IMR-90 (cell line): ENCODE results near the gene LYPD6. TPM values are rescaled to one million over a fixed set of nuclear protein-coding genes. Genes with fewer than 3 reads are reported as not detected.

ENCODE experiments used
- ATAC-seq: fragments of 200-7000 bp; cut with Tn5 transposase; 2 replicates; pipeline ENCODE4 v1.9.1; 2020; ENCODE audit warnings: low read depth, mild to moderate bottlenecking, moderate library complexity
- Bru-seq: library from RNA; stranded (reverse); fragments of 400-500 nt; gene quantifications from one replicate; lab custom pipeline; 2021; lab: Mats Ljungman, UMichigan
- BruChase-seq, 2 experiments: library from RNA; stranded (reverse); fragments of 400-500 nt; gene quantifications; one replicate each; lab custom pipeline; 2021; lab: Mats Ljungman, UMichigan
- BruUV-seq: library from RNA; stranded (reverse); fragments of 400-500 nt; replicated peaks from 2 replicates; lab custom pipeline; 2021; lab: Mats Ljungman, UMichigan
- CTCF ChIA-PET: fragments of 300-600 bp; formaldehyde crosslinking; extraction: SDS; loops from one replicate; lab custom pipeline; 2021; ENCODE audit warnings: antibody characterized with exemption; lab: Yijun Ruan, JAX
- POLR2A ChIA-PET: fragments of 300-600 bp; sonication (Branson Sonifier 250); formaldehyde crosslinking; loops from one replicate; lab custom pipeline; 2022; ENCODE audit warnings: antibody characterized with exemption; ENCODE audit not compliant: unreplicated experiment; lab: Charles Lee
- DNase-seq: peaks from one replicate; pipeline ENCODE4 v3.0.0; 2013
- H2AFZ ChIP-seq: replicated peaks from 2 replicates; pipeline ENCODE3; 2013; ENCODE audit warnings: low read length, mild to moderate bottlenecking; ENCODE audit not compliant: poor library complexity
- H2AK5ac ChIP-seq: 2 replicates; pipeline ENCODE4 v1.6.1; 2013; ENCODE audit warnings: low read depth, low read length, inconsistent platforms
- H2AK9ac ChIP-seq: replicated peaks from 2 replicates; pipeline ENCODE3; 2013; ENCODE audit warnings: mild to moderate bottlenecking, low read depth, low read length, moderate library complexity; ENCODE audit not compliant: poor library complexity
- H2BK120ac ChIP-seq: 2 replicates; pipeline ENCODE4 v1.6.1; 2013; ENCODE audit warnings: low read depth, low read length, inconsistent platforms
- H2BK15ac ChIP-seq: 3 replicates; pipeline ENCODE4 v1.6.1; 2013; ENCODE audit warnings: low read depth, low read length, inconsistent platforms
- H2BK20ac ChIP-seq: 2 replicates; pipeline ENCODE4 v1.6.1; 2013; ENCODE audit warnings: low read depth, mild to moderate bottlenecking, inconsistent platforms, low read length, moderate library complexity
- H2BK5ac ChIP-seq: 2 replicates; pipeline ENCODE4 v1.6.1; 2013; ENCODE audit warnings: mild to moderate bottlenecking, low read depth, low read length, inconsistent platforms; ENCODE audit not compliant: poor library complexity, severe bottlenecking
- H3K14ac ChIP-seq: replicated peaks from 2 replicates; pipeline ENCODE4 v1.6.1; 2013; ENCODE audit warnings: low read depth, low read length, inconsistent platforms
- H3K18ac ChIP-seq: 2 replicates; pipeline ENCODE4 v1.6.1; 2013; ENCODE audit warnings: low read depth, low read length, control low read depth
- H3K23ac ChIP-seq: 2 replicates; pipeline ENCODE4 v1.6.1; 2013; ENCODE audit warnings: low read depth, low read length, inconsistent platforms
- H3K27ac ChIP-seq: 2 replicates; pipeline ENCODE4 v1.5.1; 2013; ENCODE audit warnings: mild to moderate bottlenecking, control low read depth, low read length; ENCODE audit not compliant: insufficient read depth
- H3K27me3 ChIP-seq: 2 replicates; pipeline ENCODE4 v1.6.1; 2013; ENCODE audit warnings: low read length; ENCODE audit not compliant: control insufficient read depth, insufficient read depth
- H3K36me3 ChIP-seq: 2 replicates; pipeline ENCODE4 v1.6.1; 2013; ENCODE audit warnings: low read length, mixed read lengths; ENCODE audit not compliant: control insufficient read depth, insufficient read depth
- H3K4ac ChIP-seq: 2 replicates; pipeline ENCODE4 v1.6.1; 2013; ENCODE audit warnings: low read depth, low read length, inconsistent platforms
- H3K4me1 ChIP-seq: 2 replicates; pipeline ENCODE4 v1.6.1; 2013; ENCODE audit warnings: low read length, mixed read lengths; ENCODE audit not compliant: control insufficient read depth, insufficient read depth
- H3K4me2 ChIP-seq: 2 replicates; pipeline ENCODE4 v1.6.1; 2013; ENCODE audit warnings: low read depth, mild to moderate bottlenecking, control low read depth, low read length, moderate library complexity
- H3K4me3 ChIP-seq: 2 replicates; pipeline ENCODE4 v1.5.1; 2013; ENCODE audit warnings: low read depth, mild to moderate bottlenecking, control low read depth, low read length, moderate library complexity; ENCODE audit not compliant: insufficient read depth
- H3K56ac ChIP-seq: 2 replicates; pipeline ENCODE4 v1.6.1; 2013; ENCODE audit warnings: low read length, inconsistent platforms; ENCODE audit not compliant: insufficient read depth; ENCODE audit errors: extremely low read depth
- H3K79me1 ChIP-seq, 2 experiments: 2 replicates each; pipeline ENCODE4 v1.6.1; 2013; ENCODE audit warnings: low read length in 2 of 2, inconsistent platforms in 1 of 2, low read depth in 1 of 2
- H3K9ac ChIP-seq: 2 replicates; pipeline ENCODE4 v1.6.1; 2013; ENCODE audit warnings: low read depth, low read length, control low read depth
- H3K9me1 ChIP-seq: 2 replicates; pipeline ENCODE4 v1.6.1; 2013; ENCODE audit warnings: low read length, inconsistent platforms; ENCODE audit not compliant: insufficient read depth
- H3K9me3 ChIP-seq: 2 replicates; pipeline ENCODE4 v1.6.1; 2013; ENCODE audit warnings: low read length; ENCODE audit not compliant: control insufficient read depth, insufficient read depth
- H4K20me1 ChIP-seq: 2 replicates; pipeline ENCODE4 v1.6.1; 2013; ENCODE audit warnings: low read length, inconsistent platforms; ENCODE audit not compliant: insufficient read depth
- H4K5ac ChIP-seq: 2 replicates; pipeline ENCODE4 v1.6.1; 2013; ENCODE audit warnings: mild to moderate bottlenecking, low read depth, low read length, control low read depth
- H4K8ac ChIP-seq, 2 experiments: 2 replicates each; pipeline ENCODE4 v1.6.1; 2013; ENCODE audit warnings: low read depth in 2 of 2, low read length in 2 of 2, control low read depth in 1 of 2, inconsistent platforms in 1 of 2
- H4K91ac ChIP-seq: 2 replicates; pipeline ENCODE4 v1.6.1; 2013; ENCODE audit warnings: low read depth, low read length, inconsistent platforms; ENCODE audit not compliant: insufficient read depth
- BHLHE40 ChIP-seq: fragments of 150-350 bp; IDR thresholded peaks from 2 replicates; pipeline ENCODE4 v1.6.1; 2016; ENCODE audit warnings: mild to moderate bottlenecking, low read depth, low read length
- CTCF ChIP-seq: conservative IDR thresholded peaks from 2 replicates; pipeline ENCODE4 v1.5.1; 2012; ENCODE audit warnings: mild to moderate bottlenecking, low read depth, low read length, improper control_type of control experiment
- MAZ ChIP-seq: IDR thresholded peaks from 2 replicates; pipeline ENCODE4 v1.6.1; 2012; ENCODE audit warnings: low read depth, mild to moderate bottlenecking, low read length, improper control_type of control experiment, moderate library complexity, borderline replicate concordance
- RFX5 ChIP-seq: IDR thresholded peaks from 2 replicates; pipeline ENCODE4 v1.8.0; 2012; ENCODE audit warnings: low read depth, mild to moderate bottlenecking, low read length, moderate library complexity
- USF2 ChIP-seq: fragments of 150-350 bp; IDR thresholded peaks from 2 replicates; pipeline ENCODE4 v1.6.1; 2017; ENCODE audit warnings: mild to moderate bottlenecking, antibody characterized with exemption, low read length, low read depth
- WGBS, 2 experiments: methylation state at CpG; one replicate each; pipeline versions ENCODE4 v1.1.5 to v1.1.7; 2013; ENCODE audit warnings: missing lambda C conversion rate in 2 of 2; ENCODE audit not compliant: insufficient read length in 1 of 2; ENCODE audit errors: extremely low coverage in 2 of 2; 5-methylcytosine and 5-hydroxymethylcytosine counted together
- dilution Hi-C: fragments of 300-500 bp; cut with HindIII; formaldehyde crosslinking; loops from one replicate; pipeline ENCODE4 v1.14.3; 2018; ENCODE audit warnings: low sequenced_read_pairs; ENCODE audit not compliant: unreplicated experiment
- in situ Hi-C: fragments of 300-500 bp; cut with MboI; formaldehyde crosslinking; loops from 3 replicates; pipeline ENCODE4 v1.14.3; 2019; ENCODE audit warnings: low sequenced_read_pairs, inconsistent platforms, mixed read lengths
- intact Hi-C: fragments of 100-400 bp; cut with micrococcal nuclease; formaldehyde crosslinking; loops from 2 replicates; pipeline ENCODE4 v1.10.0; 2022
- long read RNA-seq: library from polyadenylated mRNA; unstranded; transcript quantifications from one replicate; pipeline ENCODE4 v2.0.0, GENCODE V29; 2021; ENCODE audit not compliant: unreplicated experiment
- polyA plus RNA-seq, 3 experiments: library from polyadenylated mRNA; depleted of rRNA; stranded (reverse); fragments of >200 nt; gene quantifications; 2 replicates each; pipeline ENCODE4 v1.2.3, GENCODE V29; 2012; ENCODE audit warnings: low replicate concordance in 1 of 3
- total RNA-seq: library from RNA; depleted of rRNA; stranded (reverse); fragments of >200 nt; gene quantifications from 2 replicates; pipeline ENCODE4 v1.2.3, GENCODE V29; 2012; rRNA removed

The LYPD6 gene
- total RNA-seq, result 0.90 and 1.4 TPM in 2 replicates
- polyA plus RNA-seq (2012; rRNA removed), result 0.49 and 0.87 TPM in 2 replicates
- polyA plus RNA-seq (2012; cell fraction: cytosol; rRNA removed), result 0.32 and 0.39 TPM in 2 replicates
- 0.18 and 0.52 TPM in 2 replicates for polyA plus RNA-seq (2012; cell fraction: nucleus; rRNA removed; ENCODE audit: low replicate concordance)
- Bru-seq, nascent RNA, result percentile 12 among the genes with signal in this experiment
- percentile 12 among the genes with signal in this experiment for BruChase-seq, experiment 1, labeled RNA remaining after a 6-hour chase
- percentile 11 among the genes with signal in this experiment for BruChase-seq, experiment 2, labeled RNA remaining after a 2-hour chase
- long read RNA-seq, result 0 reads

- no peak within 1 kb of the TSS for H4K5ac ChIP-seq
- no peak within 1 kb of the TSS; the same call in 1 of the 2 replicates for H3K14ac ChIP-seq
- H4K20me1 ChIP-seq, result no peaks in the 10 kb centered on the region
- H4K91ac ChIP-seq, result no peak within 1 kb of the TSS
- H3K9me1 ChIP-seq, result no peaks in the 10 kb centered on the region
- H2BK120ac ChIP-seq, result no peak within 1 kb of the TSS
- no peak within 1 kb of the TSS for H3K27ac ChIP-seq
- peaks cover 14% of the 10 kb centered on the region for H3K27me3 ChIP-seq
- H2BK15ac ChIP-seq, result no peak within 1 kb of the TSS
- dilution Hi-C loops, result no loop called here
- H2AK9ac ChIP-seq, result peak within 1 kb of the TSS; percentile 68
- H2BK5ac ChIP-seq, result no peak within 1 kb of the TSS
- POLR2A ChIA-PET, result no interaction called here
- BruUV-seq, result no TSS peak
- no peak within 1 kb of the TSS for H3K9ac ChIP-seq
- H3K4me3 ChIP-seq, result peak within 1 kb of the TSS; percentile 56
- no peak within 1 kb of the TSS for H4K8ac ChIP-seq
- no peaks in the 10 kb centered on the region for H3K9me3 ChIP-seq
- 3% methylated on average over 28 of the region's 96 CpGs; no CpG with 5 or more reads in 1 of the 2 experiments for WGBS, 2 experiments
- intact Hi-C loops, result loop anchor here (5.0 kb wide), 1 partner anchor 232 kb away; no protein-coding TSS in a partner anchor
- peak within 1 kb of the TSS; percentile 97 for H2AFZ ChIP-seq
- 0 out of 2 replicates have a peak, but pooled peaks cover 3% of the 10 kb centered on the region for H3K4me1 ChIP-seq
- H3K18ac ChIP-seq, result no peak within 1 kb of the TSS
- DNase-seq (peak; percentile 52), ATAC-seq (peak; percentile 100)
- CTCF ChIA-PET, result interaction anchor here (0.7 kb wide), 1 partner anchor 9 kb away, joined by 3 read pairs; no protein-coding TSS in a partner anchor
- H3K23ac ChIP-seq, result peak within 1 kb of the TSS; percentile 41; the same call in 1 of the 2 replicates
- in situ Hi-C loops, result no loop called here
- no peak for TF ChIP-seq BHLHE40
- peak; percentile 35; the same call in 1 of the 2 replicates for TF ChIP-seq MAZ
- no peak for TF ChIP-seq CTCF
- TF ChIP-seq RFX5, result no peak
- 0 out of 2 replicates have a peak, but pooled peaks have one; percentile 5 for TF ChIP-seq USF2
- H3K36me3 ChIP-seq, result no peaks in the 10 kb centered on the region
- no peak within 1 kb of the TSS for H2BK20ac ChIP-seq
- H3K79me1 ChIP-seq, result no peaks in the 10 kb centered on the region
- H3K4me2 ChIP-seq, result peak within 1 kb of the TSS; percentile 77
- H3K4ac ChIP-seq, result no peak within 1 kb of the TSS; the same call in 1 of the 2 replicates
- H2AK5ac ChIP-seq, result no peak within 1 kb of the TSS
- peak within 1 kb of the TSS; percentile 3; the same call in 1 of the 2 replicates for H3K56ac ChIP-seq
Measured at GRCh38 chr2:149330127-149331022, at the start of gene LYPD6. Gene LYPD6, plus strand, starts transcription at chr2:149330587. Its CDS starts 107,122 bp downstream, at chr2:149437709.
